ENCODE data around the gene ERBB2.
"Not testable (repeated sequence)": the region's sequence is repeated elsewhere in the genome, so short reads cannot be mapped to it uniquely, and the experiment has no call there.

ERBB2 gene

DNA sequence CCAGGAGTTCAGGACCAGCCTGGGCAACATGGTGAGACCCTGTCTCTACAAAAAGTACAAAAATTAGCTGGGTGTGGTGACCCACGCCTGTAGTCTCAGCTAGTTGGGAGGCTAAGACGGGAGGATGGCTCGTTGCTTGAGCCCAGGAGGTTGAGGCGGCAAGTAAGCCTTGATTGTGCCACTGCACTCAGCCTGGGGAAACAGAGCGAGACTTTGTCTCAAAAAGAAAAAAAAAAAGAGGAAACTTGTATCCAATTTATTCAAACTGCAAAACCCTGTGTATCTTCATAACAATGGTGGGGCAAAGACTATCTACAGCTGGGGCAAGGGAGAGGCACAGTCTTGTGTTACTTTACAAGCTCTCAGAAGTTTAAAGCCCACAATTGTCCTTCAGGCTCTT, 59.3 kb downstream of the ERBB2 start:
- no peak overlapping the region for H3K4me3 Mint-ChIP-seq
- no peak for ATAC-seq
- H3K27ac Mint-ChIP-seq, result no peak overlapping the region
- DNase-seq, result no peak
- no peaks in the 10 kb centered on the region for H3K9me3 Mint-ChIP-seq
- H3K4me1 Mint-ChIP-seq, result peaks cover 84% of the 10 kb centered on the region
- H3K27me3 Mint-ChIP-seq, result no peaks in the 10 kb centered on the region

DNA sequence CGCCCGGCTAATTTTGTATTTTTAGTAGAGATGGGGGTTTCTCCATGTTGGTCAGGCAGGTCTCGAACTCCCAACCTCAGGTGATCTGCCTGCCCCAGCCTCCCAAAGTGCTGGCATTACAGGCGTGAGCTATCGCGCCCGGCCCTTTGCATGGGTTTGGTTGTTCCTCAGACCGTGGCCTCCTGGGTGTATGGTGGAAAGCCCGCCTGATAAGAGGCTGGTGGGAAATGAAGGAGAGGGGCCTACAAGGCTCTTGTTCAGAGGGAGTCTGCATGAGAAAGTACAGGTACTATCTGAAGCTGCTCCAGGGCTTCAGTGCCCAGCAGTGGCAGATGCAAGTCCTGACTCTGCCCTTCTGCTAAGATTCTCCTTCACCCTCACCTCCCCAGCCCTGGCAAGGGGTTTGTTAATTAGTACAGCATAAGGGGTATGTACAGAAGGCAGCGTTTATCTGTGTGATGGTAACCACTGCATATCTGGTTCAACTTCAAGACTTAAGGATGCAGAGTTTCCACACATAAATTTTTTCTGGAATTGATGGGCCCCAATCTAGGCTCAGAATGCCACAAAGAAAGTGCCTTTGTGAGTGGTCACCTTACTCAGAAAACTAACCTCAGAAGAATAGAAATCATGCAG, 62.1 kb downstream of the ERBB2 start:
- Mint-ChIP-seq H3K27me3 (no peaks in the 10 kb centered on the region), H3K4me1 (peaks cover 87% of the 10 kb centered on the region), H3K9me3 (no peaks in the 10 kb centered on the region), H3K27ac (no peak overlapping the region), H3K4me3 (peak overlapping the region in 1 of 2 donors; percentile 25)
- DNase-seq (no peak), ATAC-seq (peak; percentile 13)

DNA sequence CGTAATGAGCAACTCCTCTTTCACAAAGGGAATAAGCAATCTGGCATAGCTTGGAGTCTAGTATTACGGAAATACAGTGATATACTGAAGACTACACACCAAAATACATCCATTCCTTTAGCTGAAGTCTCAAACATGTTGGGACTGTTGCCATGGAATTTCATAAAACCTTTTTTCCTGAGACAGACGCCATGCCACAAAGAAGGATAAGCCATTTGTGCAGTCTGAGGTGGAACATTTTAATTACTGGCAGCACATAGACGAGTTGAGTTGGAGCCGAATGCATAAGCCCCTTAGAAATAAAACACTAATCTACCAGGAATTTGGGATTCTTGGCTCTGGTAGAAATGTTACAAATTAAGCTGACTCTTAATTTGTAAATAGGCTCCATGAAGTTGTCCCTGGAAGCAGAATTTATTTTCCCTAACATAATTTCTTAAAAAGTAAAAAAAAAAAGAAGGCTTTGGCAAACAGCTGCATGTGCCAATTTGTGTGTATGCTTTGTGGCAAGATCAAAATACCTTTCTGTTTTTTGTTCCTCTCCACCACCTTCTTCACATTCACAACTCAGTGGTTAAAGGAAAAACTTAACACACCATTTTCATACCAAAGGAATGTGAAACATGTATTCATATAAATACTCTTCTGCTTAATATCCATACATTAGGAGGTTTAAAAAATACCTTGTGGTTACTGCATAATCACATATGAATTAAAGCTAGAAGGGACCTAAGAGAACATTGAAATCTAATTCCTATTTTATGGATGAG, 63.4 kb downstream of the ERBB2 start:
- no peaks in the 10 kb centered on the region for H3K27me3 Mint-ChIP-seq
- no peak overlapping the region for H3K4me3 Mint-ChIP-seq
- DNase-seq (no peak), ATAC-seq (no peak)
- peaks cover 87% of the 10 kb centered on the region for H3K4me1 Mint-ChIP-seq
- H3K9me3 Mint-ChIP-seq, result no peaks in the 10 kb centered on the region
- no peak overlapping the region for H3K27ac Mint-ChIP-seq

GRCh38 chr17:39764171-39764570, 64.3 kb downstream of the ERBB2 start:
- not testable (repeated sequence) for H3K27ac Mint-ChIP-seq, DNase-seq, H3K4me3 Mint-ChIP-seq, ATAC-seq, H3K27me3 Mint-ChIP-seq, H3K9me3 Mint-ChIP-seq
- peaks cover 87% of the 10 kb centered on the region for H3K4me1 Mint-ChIP-seq

- DNase-seq (no peak), ATAC-seq (no peak)
- H3K9me3 Mint-ChIP-seq, result no peaks in the 10 kb centered on the region
- peaks cover 88% of the 10 kb centered on the region for H3K4me1 Mint-ChIP-seq
- no peaks in the 10 kb centered on the region for H3K27me3 Mint-ChIP-seq
- no peak overlapping the region for H3K27ac Mint-ChIP-seq
- no peak overlapping the region for H3K4me3 Mint-ChIP-seq
These were observed 65.3 kb downstream of the ERBB2 start for GRCh38 chr17:39765175-39765574.

GRCh38 chr17:39765766-39766165, 65.9 kb downstream of the ERBB2 start:
- Mint-ChIP-seq H3K4me3 (no peak overlapping the region), H3K9me3 (no peaks in the 10 kb centered on the region), H3K4me1 (peaks cover 88% of the 10 kb centered on the region)

GRCh38 chr17:39767147-39767546, 67.3 kb downstream of the ERBB2 start:
- Mint-ChIP-seq H3K27me3 (no peaks in the 10 kb centered on the region), H3K4me1 (peaks cover 89% of the 10 kb centered on the region), H3K4me3 (peak overlapping the region; percentile 32 to 54), H3K9me3 (no peaks in the 10 kb centered on the region), H3K27ac (peak overlapping the region; percentile 76 to 80)
- DNase-seq, result no peak
- no peak for ATAC-seq

More at GRCh38 chr17:39765766-39766165, 65.9 kb downstream of the ERBB2 start:
- ATAC-seq, result no peak
- Mint-ChIP-seq H3K27me3 (no peaks in the 10 kb centered on the region), H3K27ac (no peak overlapping the region)
- DNase-seq, result no peak

DNA sequence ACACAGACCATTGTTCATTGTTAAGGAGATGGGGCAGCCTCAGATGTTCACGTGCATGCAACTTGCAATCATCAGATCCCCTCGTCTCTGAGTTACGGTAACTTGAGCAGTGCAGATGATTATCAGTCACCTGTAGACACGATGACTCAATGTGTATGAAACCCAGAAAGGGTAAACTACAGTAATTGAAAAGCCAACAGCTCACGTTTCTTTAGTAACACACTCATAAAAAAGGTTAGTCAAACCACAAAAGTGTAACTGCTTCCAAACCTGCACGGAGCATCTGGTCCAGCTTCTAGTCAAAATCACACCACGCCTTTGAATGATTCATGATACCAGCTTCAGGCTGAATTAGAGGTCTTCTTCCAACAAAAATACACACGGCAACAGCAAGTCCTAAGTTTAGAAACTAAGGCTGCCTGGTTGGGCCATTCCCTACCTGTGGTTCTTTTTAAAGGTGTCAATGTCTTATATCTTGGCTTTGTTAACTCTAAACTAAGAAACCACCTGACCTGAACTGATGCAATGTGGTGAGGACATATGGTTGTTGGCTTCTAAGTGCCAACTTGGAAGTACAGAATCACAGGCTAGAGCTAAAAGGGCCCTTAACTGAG, 70.2 kb downstream of the ERBB2 start:
- H3K4me1 Mint-ChIP-seq, result peaks cover 100% of the 10 kb centered on the region
- ATAC-seq (peak; percentile 90), DNase-seq (peak; percentile 71 to 84)
- peak overlapping the region; percentile 5 to 30 for H3K4me3 Mint-ChIP-seq
- H3K27ac Mint-ChIP-seq, result peak overlapping the region; percentile 63 to 75
- H3K9me3 Mint-ChIP-seq, result no peaks in the 10 kb centered on the region
- no peaks in the 10 kb centered on the region for H3K27me3 Mint-ChIP-seq

- Mint-ChIP-seq H3K4me1 (peaks cover 100% of the 10 kb centered on the region), H3K9me3 (no peaks in the 10 kb centered on the region), H3K4me3 (peak overlapping the region; percentile 66 to 75), H3K27me3 (no peaks in the 10 kb centered on the region), H3K27ac (peak overlapping the region; percentile 59 to 77)
- no peak for DNase-seq
- no peak for ATAC-seq
These were observed 72.6 kb downstream of the ERBB2 start for GRCh38 chr17:39772415-39772814.

DNA sequence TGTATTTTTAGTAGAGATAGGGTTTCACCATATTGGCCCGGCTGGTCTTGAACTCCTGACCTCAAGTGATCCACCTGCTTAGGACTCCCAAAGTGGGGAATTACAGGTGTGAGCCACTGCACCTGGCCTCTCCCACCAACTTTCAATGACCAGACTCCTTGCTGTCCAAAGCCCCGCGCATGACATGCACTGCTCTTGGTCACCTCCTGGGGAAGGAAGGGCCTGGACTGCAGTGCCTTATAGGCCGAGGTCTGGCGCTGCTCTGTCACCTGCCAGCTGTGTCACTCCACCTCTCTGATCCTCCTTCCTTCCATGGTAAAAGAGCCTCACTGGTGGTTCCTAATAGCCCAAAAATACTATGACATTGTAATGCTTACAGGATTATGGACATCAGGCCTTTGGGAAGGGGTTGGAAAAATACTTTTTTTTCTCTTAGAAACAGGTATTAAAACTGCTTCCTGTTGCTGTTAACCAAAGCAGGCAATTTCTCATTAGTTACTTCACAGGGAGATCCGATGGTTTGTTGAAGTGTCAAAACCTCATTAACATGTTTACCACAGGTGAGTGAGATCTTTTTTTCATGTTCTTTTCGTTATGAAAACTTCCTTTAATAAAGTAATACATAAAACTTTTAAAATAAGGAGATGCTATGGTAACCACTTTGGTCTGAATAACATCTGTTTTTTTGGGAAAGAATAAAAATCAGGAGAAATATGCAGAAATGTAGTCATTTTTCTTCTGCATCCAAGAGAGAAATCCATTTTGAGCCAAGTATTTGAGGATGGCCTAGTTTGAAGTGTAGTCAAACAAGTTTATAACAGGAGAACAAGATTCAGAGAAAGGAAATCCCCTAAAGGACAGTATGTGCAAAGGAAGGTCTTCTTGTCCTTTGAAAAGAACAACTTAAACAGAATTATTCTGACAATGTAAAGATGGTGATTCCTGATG, 73.4 kb downstream of the ERBB2 start:
- Mint-ChIP-seq H3K27me3 (no peaks in the 10 kb centered on the region), H3K4me1 (peaks cover 100% of the 10 kb centered on the region), H3K27ac (peak overlapping the region; percentile 69 to 93), H3K9me3 (no peaks in the 10 kb centered on the region), H3K4me3 (peak overlapping the region; percentile 66 to 75)
- ATAC-seq (no peak), DNase-seq (no peak)

DNA sequence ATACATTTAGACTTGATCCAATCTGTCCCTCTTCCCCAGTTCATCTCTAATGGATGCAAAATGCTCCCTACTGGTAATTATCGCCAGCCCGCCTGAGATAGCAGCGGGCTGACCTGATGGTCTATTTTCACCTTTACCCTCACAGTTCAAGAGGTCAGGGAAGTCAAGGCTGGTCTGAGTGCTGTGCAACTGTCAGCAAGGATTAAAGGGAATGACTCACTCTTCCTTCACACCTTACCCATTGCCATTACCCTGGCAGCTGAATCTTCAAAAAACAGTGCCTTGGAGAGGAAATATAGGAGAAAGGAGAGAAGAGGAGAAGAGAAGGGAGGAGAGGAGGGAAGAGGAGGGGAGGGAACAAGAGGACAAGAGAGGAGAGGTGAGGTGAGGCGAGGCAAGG, 74.2 kb downstream of the ERBB2 start:
- peak overlapping the region in 1 of 2 donors; percentile 62 for H3K4me3 Mint-ChIP-seq
- peaks cover 99% of the 10 kb centered on the region for H3K4me1 Mint-ChIP-seq
- peak overlapping the region; percentile 27 to 88 for H3K27ac Mint-ChIP-seq
- DNase-seq, result no peak
- no peaks in the 10 kb centered on the region for H3K9me3 Mint-ChIP-seq
- H3K27me3 Mint-ChIP-seq, result no peaks in the 10 kb centered on the region
- ATAC-seq, result no peak

- H3K4me3 Mint-ChIP-seq, result peak overlapping the region; percentile 72
- ATAC-seq (no peak), DNase-seq (no peak)
- no peaks in the 10 kb centered on the region for H3K27me3 Mint-ChIP-seq
- H3K4me1 Mint-ChIP-seq, result peaks cover 95% of the 10 kb centered on the region
- no peaks in the 10 kb centered on the region for H3K9me3 Mint-ChIP-seq
- peak overlapping the region; percentile 15 to 89 for H3K27ac Mint-ChIP-seq
These were observed 75.2 kb downstream of the ERBB2 start for GRCh38 chr17:39775031-39775430.

- DNase-seq (no peak), ATAC-seq (peak; percentile 37)
- Mint-ChIP-seq H3K4me1 (peaks cover 92% of the 10 kb centered on the region), H3K4me3 (peak overlapping the region; percentile 72 to 85), H3K9me3 (no peaks in the 10 kb centered on the region), H3K27ac (peak overlapping the region; percentile 77 to 89), H3K27me3 (no peaks in the 10 kb centered on the region)
These were observed 76.4 kb downstream of the ERBB2 start for GRCh38 chr17:39776252-39776651.

- Mint-ChIP-seq H3K27ac (peak overlapping the region; percentile 33 to 80), H3K4me3 (peak overlapping the region; percentile 72 to 85), H3K4me1 (peaks cover 92% of the 10 kb centered on the region), H3K9me3 (no peaks in the 10 kb centered on the region), H3K27me3 (no peaks in the 10 kb centered on the region)
- ATAC-seq, result peak; percentile 79
- no peak for DNase-seq
These were observed 77.9 kb downstream of the ERBB2 start for GRCh38 chr17:39777534-39778365.
